ENCODE measurements around the gene DCBLD1.
A peak's percentile ranks its signal among the peaks of the same experiment; 100 is the strongest.
"Not testable (repeated sequence)": the region's sequence is repeated elsewhere in the genome, so short reads cannot be mapped to it uniquely, and the experiment has no call there.

The DCBLD1 gene

DNA sequence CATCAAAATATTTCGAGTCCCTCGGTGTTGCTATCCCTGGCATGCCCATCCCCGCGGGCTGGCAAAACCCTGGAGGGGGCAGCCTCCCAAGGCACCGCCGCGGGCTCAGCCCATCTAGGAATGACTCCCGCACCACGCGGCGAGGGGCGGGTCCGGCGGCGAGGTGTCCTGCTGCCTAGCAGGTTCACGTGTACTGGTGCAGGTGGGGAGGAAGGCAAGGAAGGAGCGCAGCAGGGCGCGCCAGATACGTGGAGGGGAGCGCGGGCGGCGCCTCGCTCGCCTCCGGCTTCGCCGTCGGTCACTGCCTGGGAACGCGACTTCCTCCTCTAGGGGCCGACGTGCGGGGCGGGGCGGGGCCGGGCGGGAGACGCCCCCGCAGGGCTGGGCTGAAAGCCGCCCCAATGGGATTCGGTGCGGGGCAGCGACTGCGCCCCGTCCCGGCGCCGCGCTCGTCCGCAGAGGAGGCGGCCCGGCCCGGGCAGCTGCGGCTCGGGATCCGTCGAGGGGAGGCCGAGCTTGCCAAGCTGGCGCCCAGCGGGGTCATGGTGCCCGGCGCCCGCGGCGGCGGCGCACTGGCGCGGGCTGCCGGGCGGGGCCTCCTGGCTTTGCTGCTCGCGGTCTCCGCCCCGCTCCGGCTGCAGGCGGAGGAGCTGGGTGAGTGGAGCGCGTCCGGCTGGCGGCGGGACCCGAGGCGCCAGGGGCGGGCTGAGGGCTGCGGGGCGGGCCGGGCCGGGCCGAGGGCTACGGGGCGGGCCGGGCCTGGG lies at the start of gene DCBLD1:
Gene DCBLD1, plus strand, starts transcription at position 435 of the 764 bp plus-strand sequence. Its CDS starts 108 bp downstream, at position 543.
- DNase-seq = no peak

DNA sequence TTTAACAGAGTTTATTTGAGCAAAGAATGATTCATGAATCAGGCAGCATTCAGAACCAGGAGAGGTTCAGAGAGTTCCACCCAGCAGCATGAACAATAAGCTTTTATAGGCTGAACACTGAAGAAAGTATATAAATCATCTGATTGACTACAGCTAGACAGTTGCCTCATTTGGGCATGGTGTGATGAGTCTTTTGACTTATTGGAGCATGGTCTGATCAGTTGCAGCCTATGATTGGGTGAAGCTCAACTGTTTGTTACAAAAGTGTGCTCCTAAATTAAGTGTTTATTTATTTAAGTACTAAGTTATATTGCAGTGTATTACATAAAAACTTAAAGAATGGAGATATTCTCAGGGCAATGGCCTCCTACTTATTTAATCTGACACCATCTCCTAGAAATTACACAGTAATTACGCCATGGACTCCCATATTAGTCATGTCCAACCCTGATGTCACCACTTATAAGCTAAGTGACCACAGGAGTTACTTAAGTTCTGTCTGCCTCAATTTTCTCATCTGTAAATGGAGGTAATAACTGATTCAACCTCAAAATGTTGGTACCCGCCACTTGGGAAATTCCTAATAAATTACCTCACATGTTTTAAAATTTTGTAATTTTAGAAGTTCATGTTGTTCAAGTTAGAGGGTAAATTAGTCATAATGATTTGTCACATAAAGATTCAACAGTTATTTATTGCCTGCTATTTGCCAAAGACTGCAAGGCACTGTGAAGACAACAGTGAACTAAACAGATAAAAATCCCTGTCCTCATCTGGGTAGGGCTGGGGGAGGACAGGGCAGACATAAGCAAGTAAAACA lies 41.6 kb upstream of the DCBLD1 start:
- DNase-seq = no peak

DNA sequence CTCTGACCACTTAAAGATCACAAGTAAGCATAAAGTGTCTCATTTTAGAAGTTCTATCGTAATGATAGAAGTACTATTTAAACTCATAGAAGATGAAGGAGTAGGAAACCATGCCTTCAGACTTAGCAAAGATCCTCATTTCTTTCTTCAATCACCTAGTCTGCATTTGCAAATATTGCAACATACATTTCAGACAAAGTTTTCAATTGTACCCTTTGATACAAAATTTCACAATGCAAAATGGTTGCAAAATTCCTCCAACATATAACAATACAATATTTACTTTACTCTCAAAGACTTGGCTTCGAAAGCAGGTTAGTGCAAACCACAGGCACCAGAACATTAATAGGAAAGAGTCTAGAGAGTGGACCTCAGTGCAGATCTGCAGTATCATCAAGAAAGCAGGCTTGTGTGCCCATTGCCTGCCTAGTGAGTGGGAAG lies 40.6 kb upstream of the DCBLD1 start:
- no peak for DNase-seq

DNA sequence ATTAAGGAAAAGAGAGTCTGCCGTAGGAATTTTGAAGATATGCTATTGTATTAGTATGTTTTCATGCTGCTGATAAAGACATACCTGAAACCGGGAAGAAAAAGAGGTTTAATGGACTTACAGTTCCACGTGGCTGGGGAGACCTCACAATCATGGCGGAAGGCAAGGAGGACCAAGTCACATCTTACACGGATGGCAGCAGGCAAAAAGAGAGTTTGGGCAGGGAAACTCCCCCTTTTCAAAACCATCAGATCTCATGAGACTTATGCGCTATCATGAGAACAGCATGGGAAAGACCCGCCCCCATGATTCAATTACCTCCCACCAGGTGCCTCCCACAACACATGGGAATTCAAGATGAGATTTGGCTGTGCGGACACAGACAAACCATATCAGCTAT lies 40.2 kb upstream of the DCBLD1 start:
- not testable (repeated sequence) for DNase-seq

DNA sequence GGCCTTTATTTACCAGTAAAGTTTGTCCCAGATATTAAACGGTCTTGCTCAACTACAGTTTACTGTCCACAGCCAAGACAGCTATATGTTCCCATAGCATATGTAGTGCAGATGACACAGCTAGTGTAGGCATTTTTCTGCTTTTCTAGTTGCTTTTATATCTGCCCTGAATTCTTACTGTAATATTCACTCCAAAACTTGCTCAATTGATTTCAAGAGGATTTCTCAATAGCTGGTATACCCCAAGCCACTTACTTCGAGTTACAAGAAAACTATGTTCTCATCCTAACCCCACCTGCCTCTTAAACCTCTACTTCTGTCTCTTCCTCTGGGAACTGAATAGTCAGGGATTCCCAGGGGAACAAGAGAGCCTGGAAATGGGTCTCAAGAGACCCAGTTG lies 37.9 kb upstream of the DCBLD1 start:
- no peak for DNase-seq

DNA sequence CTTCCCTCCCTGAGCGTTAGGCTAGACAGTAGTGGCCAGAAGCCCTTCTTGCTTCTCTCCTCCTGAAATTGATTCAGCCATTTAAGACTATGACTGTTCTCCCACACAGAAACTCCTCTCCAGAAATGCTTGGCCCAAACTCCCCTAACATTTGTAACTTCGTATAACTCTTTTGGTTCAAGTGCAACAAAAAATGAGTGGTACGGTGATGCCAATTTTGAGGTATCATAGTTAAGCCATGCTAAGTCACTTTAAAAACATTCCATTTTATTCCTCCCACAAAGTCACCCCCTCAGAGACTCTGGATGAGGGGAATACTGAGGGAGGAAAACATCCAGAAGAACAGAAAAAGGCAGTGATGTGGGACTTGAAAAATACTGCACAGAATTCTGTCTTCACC lies 35.6 kb upstream of the DCBLD1 start:
- DNase-seq = no peak

DNA sequence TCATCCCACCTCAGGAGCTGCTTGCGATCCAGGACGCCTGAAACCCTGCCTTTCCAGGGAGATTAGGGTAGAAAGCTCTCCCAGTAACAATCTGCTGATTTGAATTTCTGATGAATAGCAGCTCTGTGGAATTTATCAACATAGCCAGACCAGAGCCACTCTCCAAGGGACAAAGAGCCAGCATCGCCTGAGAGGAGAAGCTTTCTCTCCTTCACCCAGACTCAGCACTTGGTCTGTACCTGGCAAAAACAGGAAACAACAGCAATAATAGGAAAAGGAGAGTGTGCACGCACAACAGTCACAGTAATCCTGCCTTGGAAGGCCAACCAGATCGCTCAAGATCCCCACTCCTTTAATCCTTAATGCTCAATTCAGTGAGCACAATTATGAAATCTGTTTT lies 34.5 kb upstream of the DCBLD1 start:
- DNase-seq = no peak

DNA sequence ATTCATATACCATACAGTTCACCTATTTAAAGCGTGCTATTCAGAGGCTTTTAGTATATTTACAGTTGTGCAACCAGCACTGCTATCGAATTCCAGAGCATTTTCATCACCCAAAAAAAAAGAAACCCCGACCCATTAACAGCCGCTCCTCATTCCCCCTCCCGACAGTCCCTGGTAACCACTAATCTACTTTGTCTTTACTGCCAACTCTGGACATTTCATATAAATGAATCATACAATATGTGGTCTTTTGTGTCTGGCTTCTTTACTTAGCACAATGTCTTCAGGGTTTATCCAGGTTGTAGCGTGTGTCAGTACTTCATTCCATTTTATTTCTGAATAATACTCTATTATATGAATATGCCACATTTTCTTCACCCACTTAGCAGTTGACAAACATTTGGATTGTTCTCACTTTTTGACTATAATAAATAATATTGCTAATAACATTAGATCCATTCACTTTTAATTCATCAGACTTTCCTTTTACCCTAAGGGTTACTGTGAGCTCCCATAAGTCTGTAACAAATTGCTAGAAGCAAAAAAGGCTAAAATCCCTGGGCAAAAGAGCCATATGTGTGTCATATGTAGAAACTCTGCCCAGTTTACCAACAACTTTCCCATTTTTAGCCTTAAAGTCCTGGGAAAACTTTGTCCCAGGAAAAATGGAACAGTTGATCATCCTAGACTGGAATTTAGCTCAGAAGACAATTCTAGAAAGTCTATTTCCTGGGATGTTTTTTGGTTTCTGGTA lies 33.6 kb upstream of the DCBLD1 start:
- no peak for DNase-seq

DNA sequence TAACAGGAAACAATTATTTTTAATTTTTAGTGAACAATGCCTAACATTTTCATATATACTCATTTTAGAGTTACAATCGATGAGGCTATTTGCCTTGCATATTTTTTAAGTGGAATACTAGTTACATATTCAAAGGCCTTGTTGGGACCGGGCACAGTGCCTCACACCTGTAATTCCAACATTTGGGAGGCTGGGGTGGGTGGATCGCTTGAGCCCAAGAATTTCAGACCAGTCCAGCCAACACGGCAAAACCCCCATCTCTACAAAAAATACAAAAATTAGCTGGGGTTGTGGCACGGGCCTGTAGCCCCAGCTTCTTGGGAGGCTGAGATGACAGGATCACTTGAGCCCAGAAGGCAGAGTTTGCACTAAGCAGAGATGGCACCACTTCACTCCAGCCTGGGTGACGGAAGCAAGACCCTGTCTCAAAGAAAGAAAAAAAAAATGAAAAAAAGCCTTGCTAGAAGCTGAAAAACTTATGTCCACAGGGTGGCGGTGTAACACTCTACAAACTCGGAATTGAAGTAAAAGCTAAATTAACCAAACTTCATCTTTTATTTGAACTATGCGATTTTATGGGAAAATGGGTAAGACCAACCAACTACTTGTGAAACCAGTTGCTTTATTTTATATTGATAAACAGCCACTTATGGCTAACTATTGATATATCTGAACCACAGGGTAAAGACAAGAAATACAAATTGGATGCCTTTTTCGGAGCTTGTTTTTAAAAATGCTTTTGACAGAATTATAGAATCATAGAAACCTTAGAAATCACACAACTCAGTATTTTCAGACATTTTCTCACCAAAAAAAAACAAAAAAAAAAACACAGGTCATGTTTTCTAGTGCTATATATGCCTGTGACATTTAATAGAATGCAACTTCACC lies 32.7 kb upstream of the DCBLD1 start:
- DNase-seq = no peak

DNA sequence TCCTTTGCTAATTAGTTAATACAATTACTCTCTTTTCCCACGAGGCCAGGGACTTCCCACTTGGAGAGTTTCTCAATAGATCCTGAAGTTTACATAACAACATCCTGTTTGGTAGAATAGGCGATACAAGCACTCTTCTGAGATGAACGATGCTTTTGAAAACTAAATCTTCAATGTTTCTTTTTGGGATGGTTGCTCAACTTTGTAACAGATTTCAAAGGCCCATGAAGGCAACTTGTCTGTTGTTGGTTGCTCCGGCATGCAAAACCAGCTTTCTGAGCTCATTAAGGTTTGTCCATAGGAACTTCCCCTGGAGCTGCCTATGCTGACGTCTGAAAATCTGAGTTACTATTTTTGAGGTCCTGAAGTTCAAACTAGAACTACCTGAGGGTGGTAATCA lies 30.8 kb upstream of the DCBLD1 start:
- no peak for DNase-seq

DNA sequence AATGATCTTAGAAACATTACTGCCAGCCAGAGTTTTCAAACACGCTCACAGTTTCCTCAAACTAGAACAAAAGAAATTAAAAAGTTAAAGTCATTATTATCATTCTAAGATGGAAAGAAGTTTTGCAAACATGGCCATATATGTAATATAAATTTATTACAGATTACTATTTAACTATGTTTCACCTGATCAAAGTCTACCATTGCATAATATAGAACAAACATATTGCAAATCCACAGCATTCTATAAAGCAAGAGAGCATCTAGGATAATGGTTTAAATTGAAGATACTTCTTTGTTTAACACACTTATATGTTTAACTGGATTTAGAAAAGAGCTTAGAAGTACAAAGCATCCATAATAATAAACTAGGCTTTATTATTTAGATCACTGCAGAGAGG lies 26.2 kb upstream of the DCBLD1 start:
- DNase-seq = no peak

DNA sequence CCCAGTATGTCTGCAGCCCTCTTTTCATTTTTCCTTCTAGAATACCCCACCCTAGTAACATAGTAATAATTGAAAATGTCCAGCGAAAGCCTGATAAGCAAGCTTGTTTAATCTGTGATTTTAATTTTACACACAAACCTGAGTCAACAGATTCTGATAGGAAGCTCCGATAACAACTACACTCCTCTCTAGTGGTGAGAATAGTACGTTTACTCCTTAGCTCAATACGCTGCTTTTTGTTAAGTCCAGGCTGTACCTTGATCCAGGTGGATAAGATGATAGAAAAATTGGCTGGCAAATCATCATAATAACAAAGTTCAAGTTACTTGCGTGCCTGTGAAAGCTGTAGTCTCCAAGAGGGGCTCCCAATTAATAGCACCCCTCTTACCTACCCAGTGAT lies 25.5 kb upstream of the DCBLD1 start:
- DNase-seq = no peak

DNA sequence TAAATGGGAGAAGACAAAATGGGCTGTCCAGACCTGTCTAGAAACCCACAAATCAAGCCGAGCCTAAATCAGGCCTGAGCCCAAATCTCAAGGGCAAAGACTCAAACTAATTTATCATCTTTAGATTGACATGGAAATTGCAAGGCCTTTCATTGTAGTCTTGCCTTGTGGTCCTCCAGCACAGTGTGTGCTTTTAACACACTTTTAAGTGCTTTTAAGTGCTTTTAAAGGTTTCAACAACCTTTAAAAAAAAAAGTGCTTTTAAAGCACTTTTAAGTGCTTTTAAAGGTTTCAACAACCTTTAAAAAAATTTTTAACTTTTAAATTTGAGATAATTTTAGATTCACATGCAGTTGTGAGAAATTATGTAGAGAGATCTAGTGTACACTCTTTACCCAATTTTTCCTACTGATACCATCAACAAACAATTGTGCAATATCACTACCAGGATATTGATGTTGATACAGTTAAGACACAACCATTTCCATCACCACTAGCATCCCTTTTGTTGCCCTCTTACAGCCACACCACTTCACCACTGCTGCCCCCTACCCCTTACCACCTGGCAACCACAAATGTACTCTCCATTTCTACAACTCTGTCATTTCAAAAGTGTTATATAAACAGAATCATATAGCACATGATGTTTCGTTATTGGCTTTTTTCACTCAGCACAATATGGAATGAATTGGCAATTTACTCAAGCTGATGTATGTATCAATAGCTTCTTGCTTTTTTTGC lies 23.1 kb upstream of the DCBLD1 start:
- no peak for DNase-seq

DNA sequence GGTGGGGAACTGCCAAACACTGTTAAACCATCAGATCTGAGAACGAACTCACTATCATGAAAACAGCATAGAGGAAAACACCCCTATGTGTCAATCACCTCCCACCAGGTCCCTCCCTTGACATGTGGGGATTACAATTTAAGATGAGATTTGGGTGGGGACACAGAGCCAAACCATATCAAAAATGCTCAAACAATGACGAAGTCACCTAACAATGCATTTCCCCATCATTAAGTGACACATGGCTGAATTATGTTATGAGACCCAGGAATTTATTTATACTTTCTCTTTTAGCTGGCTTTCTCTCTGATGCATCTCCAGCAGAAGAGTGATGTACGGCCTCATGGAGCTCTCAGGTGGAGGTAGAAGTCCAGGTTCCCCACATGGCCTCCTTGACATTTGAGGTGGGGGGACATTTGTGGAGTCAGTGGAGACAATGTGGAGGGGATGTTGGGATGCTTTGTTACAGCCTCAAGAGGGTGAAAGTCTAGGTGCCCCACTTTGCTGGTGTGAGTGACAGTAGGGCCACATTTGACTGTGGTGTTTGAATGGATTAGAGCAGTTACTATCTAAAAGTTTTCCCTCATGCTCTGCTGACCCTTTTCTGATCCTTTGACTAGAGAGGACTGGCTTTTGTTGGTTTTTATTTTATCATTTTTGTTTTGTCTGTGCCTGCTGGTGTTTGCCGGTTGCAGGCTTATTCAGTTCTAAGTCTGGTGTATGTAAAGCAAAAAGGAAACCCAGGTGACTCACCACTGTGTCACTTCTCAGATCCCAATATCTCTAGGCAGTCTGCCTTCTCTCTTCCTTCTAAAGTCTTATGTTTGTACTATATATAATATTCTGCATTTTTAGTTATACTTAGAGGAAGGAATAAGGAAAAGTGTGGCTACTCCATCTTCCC lies 18.5 kb upstream of the DCBLD1 start:
- DNase-seq = no peak

DNA sequence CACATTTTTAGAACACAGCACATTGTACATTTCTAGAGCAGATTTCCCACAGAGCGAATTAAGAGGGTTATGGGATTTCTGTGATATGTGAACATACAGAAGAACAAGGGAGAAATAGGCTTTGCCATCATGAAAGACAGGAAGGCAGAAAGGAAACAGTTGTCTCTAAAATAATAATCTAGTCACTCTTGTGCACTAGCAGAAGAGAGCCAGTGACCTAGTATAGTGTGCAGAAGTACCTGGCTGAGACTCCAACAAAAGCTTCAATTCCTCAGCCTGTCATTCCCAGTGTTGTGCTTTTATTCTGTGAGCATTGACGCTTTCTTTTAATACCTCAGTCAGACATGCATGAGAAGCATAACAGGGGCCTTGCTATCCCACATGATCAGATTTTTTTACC lies 17.8 kb upstream of the DCBLD1 start:
- DNase-seq = no peak

DNA sequence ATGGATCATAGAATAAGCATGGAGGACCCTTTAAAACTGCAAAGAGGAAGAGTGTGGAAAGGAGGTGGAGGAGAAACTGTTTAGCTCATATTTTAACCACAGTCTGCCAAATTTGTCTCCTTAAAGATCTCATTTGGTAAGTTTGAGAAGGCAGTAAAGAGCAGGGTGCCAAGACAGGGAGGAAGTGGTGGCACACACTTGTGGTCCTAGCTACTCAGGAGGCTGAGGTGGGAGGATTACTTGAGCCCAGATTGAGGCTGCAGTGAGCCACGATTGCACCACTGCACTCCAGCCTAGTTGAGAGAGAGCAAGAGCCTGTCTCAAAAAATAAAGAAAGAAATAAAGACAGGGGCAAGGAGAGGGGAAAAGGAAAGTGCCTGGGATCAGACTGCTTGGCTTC lies 16.8 kb upstream of the DCBLD1 start:
- peak; percentile 20 for DNase-seq

DNA sequence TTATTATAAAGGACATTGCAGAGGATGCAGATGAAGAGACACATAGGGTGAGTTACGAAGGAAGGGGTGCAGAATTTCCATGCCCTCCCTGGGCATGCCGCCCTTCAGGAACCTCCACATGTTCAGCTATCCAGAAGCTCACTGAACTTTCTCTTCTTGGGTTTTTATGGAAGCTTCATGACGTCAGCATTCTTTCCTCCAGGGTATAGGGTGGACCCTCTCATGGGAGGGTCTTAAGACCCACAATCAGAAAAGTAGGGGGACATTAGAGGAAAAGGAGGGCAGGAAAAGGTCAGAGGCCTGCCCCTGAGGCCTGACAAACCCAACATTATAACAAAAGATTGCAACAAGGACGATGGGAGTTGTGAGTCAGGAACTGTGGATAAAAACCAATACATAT lies 14.6 kb upstream of the DCBLD1 start:
- DNase-seq = no peak

DNA sequence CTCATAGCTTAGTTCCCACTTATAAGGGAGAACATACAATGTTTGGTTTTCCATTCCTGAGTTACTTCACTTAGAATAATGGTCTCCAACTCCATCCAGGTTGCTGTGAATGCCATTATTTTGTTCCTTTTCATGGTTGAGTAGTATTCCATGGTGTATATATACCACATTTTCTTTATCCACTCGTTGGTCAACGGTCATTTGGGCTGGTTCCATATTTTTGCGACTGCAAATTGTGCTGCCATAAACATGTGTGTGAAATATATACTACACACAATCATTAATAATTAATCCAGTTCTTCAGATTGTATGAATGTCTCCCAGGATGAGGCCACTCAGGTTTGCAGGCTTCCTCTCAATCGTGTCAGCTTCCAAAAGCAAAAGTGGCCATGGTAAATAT lies 13.9 kb upstream of the DCBLD1 start:
- not testable (repeated sequence) for DNase-seq

DNA sequence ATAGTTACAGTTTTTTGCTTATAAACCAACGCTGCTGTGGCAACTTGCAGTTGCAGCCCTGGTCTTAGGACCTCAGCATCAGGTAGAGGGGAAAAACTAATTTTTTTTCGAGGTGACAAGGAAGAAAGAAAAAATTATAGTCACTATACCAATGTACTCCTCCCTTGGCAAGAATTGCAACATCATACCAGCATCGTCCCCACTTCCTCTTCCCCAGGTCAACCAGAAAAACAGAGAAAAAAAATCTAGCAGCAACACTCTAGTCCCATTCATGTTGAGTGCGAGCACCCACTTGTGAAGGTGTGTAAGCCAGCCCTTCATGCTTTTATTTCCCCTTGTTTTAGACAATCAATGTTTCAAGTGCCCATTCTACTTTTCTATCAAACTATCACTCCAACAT lies 13.1 kb upstream of the DCBLD1 start:
- DNase-seq = peak; percentile 15

DNA sequence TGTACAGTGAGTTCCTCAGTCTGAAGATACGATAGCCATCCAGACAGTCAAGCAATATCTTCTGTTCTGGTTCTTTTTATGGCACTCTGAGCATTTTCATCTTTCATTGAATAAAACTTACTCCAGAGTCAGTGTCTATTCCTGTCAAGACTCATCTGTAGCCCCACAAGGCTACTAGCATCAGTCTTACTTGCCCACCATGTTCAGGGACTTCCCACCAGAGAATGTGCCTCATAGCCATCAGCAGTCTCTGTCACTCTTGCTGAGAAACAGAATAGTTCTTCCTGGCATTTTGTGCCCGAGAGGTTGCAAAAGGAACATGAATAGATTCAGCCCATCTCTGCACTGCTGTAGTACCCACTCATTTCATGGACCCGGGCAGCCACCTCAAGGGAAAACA lies 12.7 kb upstream of the DCBLD1 start:
- DNase-seq = no peak

DNA sequence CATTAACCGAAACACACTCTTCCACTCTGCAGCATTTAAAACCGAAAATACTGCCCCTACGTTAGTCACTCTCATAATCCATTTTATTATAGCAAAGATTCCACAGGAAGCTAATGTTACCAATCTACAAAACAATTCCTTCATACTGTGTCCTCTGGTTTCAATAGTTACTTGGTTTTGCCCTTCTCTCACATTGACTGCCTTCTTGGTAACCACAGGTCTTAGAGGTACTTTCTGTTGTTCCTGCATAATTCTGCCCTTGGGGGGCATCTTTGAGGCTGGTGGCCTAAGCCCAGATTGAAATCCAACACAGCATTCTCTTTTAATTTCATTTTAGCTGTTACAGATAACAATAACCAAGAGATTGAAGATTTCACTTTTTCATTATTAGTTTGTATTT lies 9.8 kb upstream of the DCBLD1 start:
- no peak for DNase-seq

All from NK-92 treated with Interleukin-12 subunit alpha and Interleukin-12 subunit beta, amount 100 ng/mL, for 24 hours (cell line).